SHP77 treated with DMSO at 0.1 percent for 48 hours (cell line): ENCODE measurements around the gene UBP1.
"Not testable (repeated sequence)": the region's sequence is repeated elsewhere in the genome, so short reads cannot be mapped to it uniquely, and the experiment has no call there.

ENCODE experiments used
- DNase-seq: peaks from one replicate; lab custom pipeline; 2025; lab: John Stamatoyannopoulos, UW

UBP1 gene

DNA sequence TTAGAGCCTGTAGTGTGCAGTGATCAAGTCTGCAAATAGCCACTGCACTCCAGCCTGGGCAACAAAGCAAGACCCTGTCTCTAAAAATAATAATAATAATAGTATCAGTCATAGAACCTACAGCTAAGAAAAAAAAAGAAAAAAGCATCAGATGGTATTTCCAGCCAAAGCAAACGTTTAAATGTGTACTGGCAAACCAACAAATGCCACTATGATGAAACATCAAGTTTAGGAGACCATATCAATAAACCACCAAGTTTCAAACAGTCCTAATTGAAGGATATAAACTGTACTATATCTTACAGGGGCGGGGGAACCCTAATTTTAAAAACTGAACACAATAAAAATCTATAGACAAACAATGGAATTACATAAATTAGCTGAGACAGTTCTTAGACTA is 6.4 kb downstream of the UBP1 start:
- no peak for DNase-seq

DNA sequence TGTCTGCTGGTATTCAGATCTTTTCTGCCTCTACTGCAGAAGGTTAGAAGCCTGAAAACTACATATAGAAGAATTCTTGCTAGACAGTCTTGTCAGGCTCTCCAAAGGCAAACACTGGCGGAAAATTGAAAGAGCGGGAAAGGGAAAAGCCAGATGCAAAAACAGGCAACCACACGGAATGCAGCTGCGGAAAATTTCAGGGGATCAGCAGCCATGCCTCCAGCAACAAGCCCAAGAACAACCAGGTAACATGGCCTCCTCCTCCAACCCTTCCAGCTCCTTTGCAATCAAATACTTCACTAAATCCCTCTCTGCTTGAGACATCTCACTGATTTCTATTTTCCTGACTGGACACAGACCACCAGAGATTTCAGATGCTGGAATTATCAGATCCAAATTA is 9.6 kb downstream of the UBP1 start:
- DNase-seq, result no peak

GRCh38 chr3:33430061-33430460 is 10.1 kb downstream of the UBP1 start:
- DNase-seq, result no peak

- not testable (repeated sequence) for DNase-seq
These were observed 10.9 kb downstream of the UBP1 start for GRCh38 chr3:33429306-33429705.

- DNase-seq, result no peak
These were observed 11.5 kb downstream of the UBP1 start for GRCh38 chr3:33428734-33429133.

DNA sequence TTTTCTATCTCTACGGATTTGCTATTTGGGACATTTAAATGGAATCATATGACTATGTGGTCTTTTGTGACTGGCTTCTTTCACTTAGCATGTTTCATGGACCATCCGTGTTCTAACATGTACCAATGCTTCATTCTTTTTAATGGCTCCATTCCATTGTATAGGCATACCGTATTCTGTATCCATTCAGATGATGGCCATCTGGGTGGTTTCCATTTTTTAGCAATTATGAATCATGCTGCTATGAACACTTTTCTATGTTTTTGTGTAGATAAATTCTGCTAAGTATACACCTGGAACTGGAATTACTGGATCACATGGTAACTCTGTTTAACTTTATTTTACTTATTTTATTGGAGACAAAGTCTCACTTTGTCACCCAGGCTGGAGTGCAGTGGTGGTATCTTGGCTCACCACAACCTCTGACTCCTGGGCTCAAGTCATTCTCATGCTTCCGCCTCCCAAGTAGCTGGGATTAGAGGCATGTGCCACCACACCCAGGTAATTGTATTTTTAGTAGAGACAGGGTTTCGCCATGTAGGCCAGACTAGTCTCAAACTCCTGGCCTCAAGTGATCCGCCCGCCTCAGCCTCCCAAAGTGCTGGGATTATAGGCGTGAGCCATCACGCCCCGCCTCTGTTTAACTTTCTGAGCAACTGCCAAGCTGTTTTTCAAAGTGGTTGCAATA is 13.4 kb downstream of the UBP1 start:
- DNase-seq, result no peak

DNA sequence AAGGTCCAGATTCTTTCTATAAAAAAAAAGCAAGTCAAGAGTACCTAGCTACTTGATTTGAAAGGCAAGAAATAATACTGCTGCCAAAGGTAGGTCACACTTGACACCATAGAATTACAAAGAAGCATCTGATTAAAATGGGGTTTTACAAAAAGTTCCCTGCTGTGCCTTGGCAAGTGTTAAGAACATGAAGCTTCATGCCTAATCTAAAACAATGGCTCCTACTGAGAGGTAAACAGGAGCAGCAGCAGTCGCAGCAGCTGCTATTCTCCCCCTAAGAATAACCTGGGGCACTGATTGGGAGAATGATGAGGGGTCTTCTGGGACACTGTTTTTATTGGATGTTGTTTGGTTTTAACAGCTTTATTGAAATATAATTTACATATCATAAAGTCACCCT is 14.1 kb downstream of the UBP1 start:
- no peak for DNase-seq

- DNase-seq, result no peak
These were observed 14.8 kb downstream of the UBP1 start for GRCh38 chr3:33425453-33425852.

DNA sequence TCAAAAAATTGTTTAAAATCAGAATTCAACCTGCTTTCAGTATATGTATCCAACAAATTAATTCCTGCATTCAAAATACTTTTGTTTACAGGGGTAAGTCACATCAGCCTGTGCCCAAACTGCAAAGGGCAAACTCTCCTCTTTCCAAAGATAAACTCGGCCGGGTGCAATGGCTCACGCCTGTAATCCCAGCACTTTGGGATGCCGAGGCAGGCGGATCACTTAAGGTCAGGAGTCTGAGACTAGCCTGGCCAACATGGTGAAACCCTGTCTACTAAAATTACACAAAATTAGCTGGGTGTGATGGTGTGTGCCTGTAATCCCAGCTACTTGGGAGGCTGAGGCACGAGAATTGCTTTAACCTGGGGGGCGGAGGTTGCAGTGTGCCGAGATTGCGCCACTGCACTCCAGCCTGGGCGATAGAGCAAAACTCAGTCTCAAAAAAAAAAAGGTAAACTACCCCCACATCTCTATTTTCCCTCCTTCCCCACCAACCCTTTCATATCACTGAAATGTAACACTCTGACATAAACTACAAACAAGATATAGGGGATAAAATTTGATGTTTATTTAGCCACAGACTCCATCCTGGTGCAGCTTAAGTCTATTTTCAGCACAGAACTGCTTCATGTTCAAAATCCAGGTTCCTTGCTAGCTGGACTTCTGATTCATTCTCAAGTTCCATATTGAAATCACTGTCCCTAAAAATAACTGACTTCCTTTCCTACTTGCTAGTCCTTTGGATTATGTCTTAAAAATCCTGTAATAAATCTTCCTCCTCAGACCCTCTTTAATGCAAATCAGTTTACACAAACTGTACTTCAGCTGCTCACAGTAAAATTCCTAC is 15.4 kb downstream of the UBP1 start:
- DNase-seq, result no peak

GRCh38 chr3:33420966-33421365 is 19.2 kb downstream of the UBP1 start:
- no peak for DNase-seq

DNA sequence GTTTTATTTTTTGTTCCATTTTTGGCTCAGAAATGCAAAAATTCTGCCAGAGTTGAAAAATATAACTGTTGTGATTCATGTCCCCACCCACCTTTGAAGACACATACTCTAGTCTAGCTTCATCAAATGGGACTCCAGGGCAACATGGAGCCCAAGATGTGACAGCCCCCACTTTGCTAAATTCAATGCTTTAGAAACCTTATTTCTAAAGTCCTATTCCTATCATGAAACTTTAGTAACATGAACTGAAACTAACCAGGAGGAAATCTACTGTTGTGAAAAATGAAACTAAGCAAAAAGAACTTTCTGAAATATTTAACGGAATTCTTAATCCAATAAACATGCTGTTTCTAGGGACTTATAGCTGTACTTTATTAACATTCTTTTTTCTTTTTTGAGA is 20.3 kb downstream of the UBP1 start:
- no peak for DNase-seq

GRCh38 chr3:33417066-33417673 is 23.0 kb downstream of the UBP1 start:
- no peak for DNase-seq

- not testable (repeated sequence) for DNase-seq
These were observed 29.4 kb downstream of the UBP1 start for GRCh38 chr3:33410816-33411215.

- no peak for DNase-seq
These were observed 36.4 kb downstream of the UBP1 start for GRCh38 chr3:33403756-33404155.

GRCh38 chr3:33402936-33403335 is 37.3 kb downstream of the UBP1 start:
- no peak for DNase-seq

GRCh38 chr3:33401781-33402180 is 38.4 kb downstream of the UBP1 start:
- DNase-seq, result no peak

DNA sequence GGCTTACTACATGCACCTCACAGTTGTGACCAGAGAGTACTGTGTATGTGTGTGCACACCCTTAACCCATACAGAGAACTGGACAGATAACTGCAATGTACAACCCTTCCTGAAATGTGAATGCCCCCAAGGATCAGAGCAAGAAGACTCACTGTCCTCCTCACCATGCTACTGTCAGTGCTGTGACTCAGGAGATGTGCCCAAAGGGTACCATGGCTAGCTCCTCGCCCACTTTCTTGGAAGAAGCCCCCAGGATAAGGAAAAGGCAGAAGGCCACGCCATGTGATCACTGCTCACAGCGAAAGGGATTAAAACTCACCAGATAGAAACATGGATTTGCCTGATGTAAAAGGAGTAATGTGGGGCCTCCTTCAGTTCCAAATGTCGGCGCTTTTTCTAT is 41.8 kb downstream of the UBP1 start:
- DNase-seq, result no peak

GRCh38 chr3:33395900-33396299 is 44.3 kb downstream of the UBP1 start:
- no peak for DNase-seq

GRCh38 chr3:33394403-33395054 is 45.7 kb downstream of the UBP1 start:
- DNase-seq, result no peak

DNA sequence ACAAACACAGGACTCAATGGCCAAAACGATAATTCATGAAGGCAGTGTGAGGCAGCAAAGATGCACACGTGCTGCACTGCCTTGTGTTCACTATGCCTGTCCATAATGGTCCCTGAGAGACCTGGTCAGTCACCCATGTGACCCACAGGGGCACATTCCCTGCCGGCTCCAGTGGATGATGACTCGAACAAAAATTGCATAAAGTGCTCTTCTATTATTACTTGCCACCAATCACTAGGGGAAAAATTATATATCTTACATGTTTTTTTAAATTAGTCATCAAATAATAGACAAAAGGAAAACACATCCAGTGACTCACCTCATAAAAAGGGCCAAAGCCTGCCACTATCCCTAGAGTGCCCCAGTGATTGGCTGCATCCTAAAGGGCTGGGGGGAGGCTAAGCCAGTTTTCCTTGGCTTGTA is 47.5 kb downstream of the UBP1 start:
- DNase-seq, result no peak

DNA sequence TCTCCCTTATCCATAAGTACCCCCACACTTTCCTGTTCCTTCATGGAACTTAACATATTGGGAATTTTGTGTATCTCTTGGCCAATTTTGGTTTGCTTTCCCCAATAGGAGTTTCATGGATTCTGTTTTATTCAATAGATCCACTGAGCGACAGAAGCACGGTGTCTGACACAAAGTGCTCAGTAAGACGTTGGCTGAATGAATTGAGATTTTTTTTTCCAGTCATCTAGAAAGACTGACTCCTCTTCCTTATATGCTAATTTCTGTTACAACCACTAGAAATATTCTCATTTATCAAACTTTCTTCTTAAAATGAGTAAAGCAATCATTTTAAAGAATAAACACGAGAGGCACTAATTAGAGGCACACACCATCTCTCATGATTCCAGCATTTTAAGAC is 48.1 kb downstream of the UBP1 start:
- no peak for DNase-seq

DNA sequence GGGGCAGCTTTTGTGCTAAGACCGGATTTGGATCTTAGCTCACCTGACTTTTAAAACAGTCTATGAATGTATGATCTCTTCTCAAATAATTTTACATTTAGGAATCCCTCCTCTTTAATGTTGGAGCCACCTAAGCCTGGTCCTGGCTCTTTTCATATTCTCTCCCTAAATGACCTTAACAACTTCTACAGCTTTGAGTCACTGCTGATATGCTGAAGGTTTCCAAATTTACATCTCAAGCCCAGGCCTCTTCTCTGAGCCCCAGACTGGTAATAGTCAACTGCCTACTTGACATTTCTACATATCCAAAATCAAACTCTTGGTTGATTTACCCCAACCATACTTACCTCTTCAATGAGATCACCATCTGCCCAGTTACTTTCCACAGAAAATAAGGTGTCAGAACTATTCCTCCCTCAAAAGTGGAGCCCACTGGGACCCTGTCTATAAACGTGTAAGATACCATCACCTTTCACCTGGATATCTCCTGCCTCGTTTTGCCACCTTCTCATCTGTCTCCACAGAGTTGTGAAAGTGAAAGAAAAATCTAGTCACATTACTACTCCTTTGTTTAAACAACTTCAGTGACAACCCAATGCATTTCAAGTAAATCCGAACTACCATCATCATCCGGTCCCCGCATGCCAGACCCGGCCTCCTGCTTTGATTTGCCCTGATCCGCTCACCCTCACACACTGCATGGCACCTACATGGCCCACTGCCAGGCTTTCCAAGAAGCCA is 48.8 kb downstream of the UBP1 start:
- DNase-seq, result no peak
